Umbilical cord (tissue), 2 donors: ENCODE measurements around the gene ZNF451. TPM values are rescaled to one million over a fixed set of nuclear protein-coding genes. Genes with fewer than 3 reads are reported as not detected.

Experiments used
- DNase-seq: peaks from one replicate; pipeline ENCODE4 v3.0.0-alpha.2; 2015; ENCODE audit warnings: low spot score
- total RNA-seq: library from RNA; depleted of rRNA; stranded (reverse); fragments of >200 nt; gene quantifications from one replicate; pipeline ENCODE4 v1.2.3, GENCODE V29; 2014; ENCODE audit warnings: low replicate concordance; ENCODE audit not compliant: insufficient read depth

Gene ZNF451
- total RNA-seq, 1 donor from 2014 or later = 154 TPM

DNA sequence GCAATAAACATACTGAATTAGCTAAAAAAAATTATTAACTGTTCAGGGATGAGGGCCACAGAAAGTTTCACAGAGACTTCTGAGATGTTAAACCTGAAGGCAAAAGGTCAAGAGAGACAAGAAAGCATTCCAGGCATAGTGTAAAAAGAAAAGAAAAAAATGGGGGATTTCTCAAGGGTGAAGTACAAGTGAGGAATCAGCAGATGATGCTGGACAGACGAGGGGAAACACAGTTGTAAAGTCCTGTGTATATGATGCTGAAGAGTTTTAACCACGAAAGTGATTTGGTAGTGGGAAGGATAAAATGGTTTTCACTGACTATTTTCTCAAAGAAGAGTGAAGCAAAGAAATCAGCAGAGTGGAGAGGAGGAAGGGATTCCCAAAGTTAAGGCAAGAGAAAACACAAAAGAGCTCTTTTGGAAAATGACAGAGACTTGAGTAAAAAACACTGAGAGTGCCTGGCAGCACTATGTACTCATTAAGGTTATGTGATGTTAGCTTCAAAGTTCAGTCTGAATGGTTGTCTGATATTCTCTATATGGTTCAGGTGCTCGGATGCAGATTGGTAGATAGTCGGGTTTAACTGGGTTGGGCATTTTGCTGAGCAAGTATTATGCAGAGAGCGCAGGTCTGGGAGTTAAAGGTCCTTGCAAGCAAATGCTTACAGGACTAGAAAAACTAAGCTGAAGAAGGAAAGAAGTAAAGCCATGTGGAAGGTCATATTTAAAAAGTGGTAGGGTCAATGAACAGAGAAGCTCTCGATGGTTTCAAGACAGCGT, 115.8 kb downstream of the ZNF451 start:
- DNase-seq = no peak

- no peak for DNase-seq
Observed at GRCh38 chr6:57207141-57207540, 117.2 kb downstream of the ZNF451 start.

DNA sequence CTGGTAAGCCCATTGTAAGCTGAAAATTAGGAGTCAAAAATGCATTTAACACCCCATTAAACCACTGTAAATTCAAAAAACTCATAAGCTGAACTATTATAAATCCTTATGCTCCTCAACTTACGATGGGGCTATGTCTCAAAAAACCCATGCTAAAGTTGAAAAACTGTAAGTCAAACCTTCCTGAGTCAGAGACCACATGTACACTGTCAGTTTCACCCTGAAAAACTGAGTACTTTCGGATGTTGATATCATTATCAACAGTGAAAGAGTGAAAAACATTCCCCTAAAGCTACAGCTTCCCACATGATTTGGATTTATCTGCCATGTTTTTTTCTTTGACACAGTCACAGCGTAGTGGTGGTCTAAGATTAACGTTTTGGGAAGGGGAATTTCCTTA, 117.9 kb downstream of the ZNF451 start:
- DNase-seq = no peak

DNA sequence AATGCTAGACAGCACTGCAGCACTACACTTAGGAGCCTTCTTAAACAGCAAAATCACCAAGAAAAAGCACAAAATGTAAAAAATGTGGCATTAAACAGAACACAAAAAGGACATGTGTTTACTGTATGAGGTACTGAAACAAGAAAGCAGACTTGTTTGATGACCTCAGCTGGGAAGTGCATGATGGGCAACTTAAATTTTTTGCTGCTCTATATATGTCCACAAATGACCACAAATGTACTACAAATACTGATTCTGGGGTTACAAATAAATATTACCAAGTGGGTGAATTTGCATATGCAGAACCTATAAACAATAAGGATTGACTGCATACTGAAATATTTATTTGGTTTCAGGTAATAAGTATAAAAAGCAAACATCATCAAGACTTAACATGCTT, 119.0 kb downstream of the ZNF451 start:
- DNase-seq = no peak

DNA sequence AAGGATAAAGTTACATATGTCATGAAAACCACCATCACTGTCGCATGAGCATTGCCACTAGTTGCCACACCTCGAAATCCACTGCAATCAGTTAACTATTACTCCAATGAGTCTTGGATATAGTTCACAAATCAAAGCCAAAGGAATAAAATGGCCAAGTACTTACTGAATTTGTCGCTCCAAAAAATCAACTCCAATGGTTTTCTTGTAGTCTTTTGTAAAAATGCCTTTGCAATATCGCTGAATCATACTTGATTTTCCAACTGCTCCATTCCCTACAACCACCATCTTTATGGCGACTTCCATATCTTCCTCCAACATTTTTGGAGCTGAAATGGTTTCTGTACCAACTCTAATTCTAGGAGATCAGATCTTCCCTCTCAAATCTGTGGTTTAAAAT, 120.1 kb downstream of the ZNF451 start:
- no peak for DNase-seq

DNA sequence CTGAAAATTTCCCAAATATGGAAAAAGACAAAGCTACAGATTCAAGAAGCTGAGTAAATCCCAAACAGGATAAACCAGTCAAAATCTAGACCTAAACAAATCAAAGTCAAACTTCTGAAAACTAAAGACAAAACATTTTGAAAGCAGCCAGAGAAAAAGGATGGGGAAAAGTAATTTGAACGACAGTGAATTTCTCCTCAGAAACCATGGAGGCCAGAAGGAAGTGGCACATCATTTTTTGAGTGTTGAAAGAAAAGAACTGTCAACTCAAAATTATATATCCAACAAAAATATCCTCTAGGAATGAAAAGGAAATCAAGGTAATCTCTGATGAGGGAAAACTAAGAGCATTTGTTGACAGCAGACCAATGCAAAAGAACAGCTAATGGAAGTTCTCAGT, 125.3 kb downstream of the ZNF451 start:
- DNase-seq = no peak

DNA sequence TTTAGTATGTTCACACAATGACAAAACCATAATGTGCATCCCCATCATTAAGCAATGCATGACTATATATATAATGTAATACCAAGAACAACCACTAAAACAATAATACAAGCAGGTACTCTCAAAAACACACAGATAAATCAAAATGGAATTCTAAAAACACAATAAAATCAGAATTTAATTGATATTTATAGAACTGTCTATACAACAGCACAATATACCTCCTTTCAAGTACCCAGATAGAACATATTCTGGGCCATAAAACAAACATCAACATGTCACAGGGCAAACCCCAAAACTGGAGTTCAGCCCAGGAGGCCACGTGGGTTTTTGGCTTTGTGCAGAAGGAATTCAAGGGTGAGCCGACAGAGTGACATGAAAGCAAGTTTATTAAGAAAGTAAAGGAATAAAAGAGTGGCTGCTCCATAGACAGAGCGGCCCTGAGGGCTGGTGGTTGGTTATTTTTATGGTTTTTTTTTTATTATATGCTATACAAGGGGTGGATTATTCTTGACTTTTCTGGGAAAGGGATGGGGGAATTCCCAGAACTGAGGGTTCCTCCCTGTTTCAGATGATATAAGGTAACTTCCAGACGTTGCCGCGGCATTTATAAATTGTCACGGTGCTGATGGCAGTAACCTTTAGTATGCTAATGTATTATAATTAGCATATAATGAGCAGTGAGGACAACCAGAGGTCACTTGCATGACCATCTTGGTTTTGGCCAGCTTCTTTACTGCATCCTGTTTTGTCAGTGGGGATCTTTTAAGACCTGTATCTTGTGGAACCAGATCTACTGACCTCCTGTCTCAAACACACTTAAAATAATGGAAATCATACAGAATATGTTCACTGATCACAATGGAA, 126.5 kb downstream of the ZNF451 start:
- DNase-seq = no peak

DNA sequence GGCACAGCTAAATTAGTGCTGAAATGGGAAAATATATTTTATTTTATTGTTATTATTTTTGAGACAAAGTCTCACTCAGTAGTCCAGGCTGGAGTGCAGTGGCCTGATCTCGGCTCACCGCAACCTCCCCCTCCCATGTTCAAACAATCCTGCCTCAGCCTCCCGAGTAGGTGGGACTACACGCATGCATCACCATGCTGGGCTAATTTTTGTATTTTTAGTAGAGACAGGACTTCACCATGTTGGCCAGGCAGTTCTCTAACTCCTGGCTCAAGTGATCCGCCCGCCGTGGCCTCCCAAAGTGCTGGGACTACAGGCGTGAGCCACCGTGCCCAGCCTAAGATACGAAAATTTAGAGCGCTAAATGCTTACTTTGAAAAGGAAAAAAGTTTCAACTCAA, 127.3 kb downstream of the ZNF451 start:
- no peak for DNase-seq

Other genes starting within 250 kb of the ZNF451 start
- 21.7 TPM for gene BEND6, start 135.1 kb upstream of the ZNF451 start, total RNA-seq
- 24.8 TPM for gene KIAA1586, start 43.5 kb upstream of the ZNF451 start, total RNA-seq
- 46.7 TPM for gene BAG2, start 82.1 kb downstream of the ZNF451 start, total RNA-seq
- gene RAB23, start 132.1 kb downstream of the ZNF451 start, total RNA-seq = 169 TPM
- gene PRIM2, start 227.4 kb downstream of the ZNF451 start, total RNA-seq = 15.9 TPM